Measurements from ENCODE around the gene AGFG2. TPM values are rescaled to one million over a fixed set of nuclear protein-coding genes. Genes with fewer than 3 reads are reported as not detected.
A peak's percentile ranks its signal among the peaks of the same experiment; 100 is the strongest.

AGFG2 gene
- total RNA-seq, 1 donor from 2014 or later, result 6.2 TPM

- H3K36me3 ChIP-seq (ENCODE audit: insufficient read depth, low read length), result peaks cover 16% of the 10 kb centered on the region
- DNase-seq (ENCODE audit: low read depth) (peak; percentile 70), FAIRE-seq (no peak)
- peak overlapping the region; percentile 83 for H3K4me3 ChIP-seq (ENCODE audit: insufficient read depth, low read depth, low read length)
- Mint-ChIP-seq H3K9me3 (ENCODE audit: unreplicated experiment) (no peaks in the 10 kb centered on the region), H3K36me3 (ENCODE audit: low read depth, unreplicated experiment) (peaks cover 3% of the 10 kb centered on the region), H3K4me3 (ENCODE audit: unreplicated experiment) (peak overlapping the region; percentile 92), H3K4me1 (ENCODE audit: low read depth, unreplicated experiment) (peaks cover 18% of the 10 kb centered on the region), H3K27me3 (ENCODE audit: low read depth, unreplicated experiment) (peaks cover 2% of the 10 kb centered on the region), H3K27ac (ENCODE audit: unreplicated experiment) (peak overlapping the region; percentile 92)
- H3K9me3 ChIP-seq (ENCODE audit: insufficient read depth, low read depth, low read length), result no peaks in the 10 kb centered on the region
- peaks cover 6% of the 10 kb centered on the region for H3K27me3 ChIP-seq (ENCODE audit: insufficient read depth, low read length)
- peak overlapping the region; percentile 89 for H3K9ac ChIP-seq (ENCODE audit: low read length)
- peak overlapping the region; percentile 83 for H3K27ac ChIP-seq (ENCODE audit: low read depth, low read length)
- TF ChIP-seq EZH2 (IDR thresholded peaks at IDR 0.05; ENCODE audit: insufficient read depth, low read length) (no peak), CTCF (IDR thresholded peaks at IDR 0.05; ENCODE audit: insufficient read depth, low read depth, low read length) (no peak)
- peaks cover 52% of the 10 kb centered on the region for H4K20me1 ChIP-seq (ENCODE audit: insufficient read depth, low read length)
- H3K4me2 ChIP-seq (ENCODE audit: low read length), result peak overlapping the region; percentile 99
- H3K79me2 ChIP-seq (ENCODE audit: insufficient read depth, low read length), result peaks cover 51% of the 10 kb centered on the region
- no peak overlapping the region for H2AFZ ChIP-seq (ENCODE audit: low read depth, low read length)
- peaks cover 25% of the 10 kb centered on the region for H3K4me1 ChIP-seq (ENCODE audit: insufficient read depth, low read length)
Measured at GRCh38 chr7:100584683-100585510, 45.9 kb downstream of the AGFG2 start.

GRCh38 chr7:100585511-100586265 is 46.7 kb downstream of the AGFG2 start, which contains the start of gene LRCH4:
Gene LRCH4, minus strand, starts transcription at chr7:100586129. Its CDS starts 29 bp downstream, at chr7:100586100.
- peak within 1 kb of the TSS; percentile 87 for H2AFZ ChIP-seq (ENCODE audit: low read depth, low read length)
- DNase-seq (ENCODE audit: low read depth) (no peak), FAIRE-seq (no peak)

More at GRCh38 chr7:100585511-100586265, 46.7 kb downstream of the AGFG2 start, which contains the start of gene LRCH4:
- H3K4me2 ChIP-seq (ENCODE audit: low read length), result peak within 1 kb of the TSS; percentile 99
- Mint-ChIP-seq H3K27ac (ENCODE audit: unreplicated experiment) (peak within 1 kb of the TSS; percentile 92), H3K27me3 (ENCODE audit: low read depth, unreplicated experiment) (peaks cover 9% of the 10 kb centered on the region), H3K9me3 (ENCODE audit: unreplicated experiment) (no peaks in the 10 kb centered on the region), H3K36me3 (ENCODE audit: low read depth, unreplicated experiment) (peaks cover 3% of the 10 kb centered on the region), H3K4me3 (ENCODE audit: unreplicated experiment) (peak within 1 kb of the TSS; percentile 92), H3K4me1 (ENCODE audit: low read depth, unreplicated experiment) (peaks cover 18% of the 10 kb centered on the region)
- peak within 1 kb of the TSS; percentile 89 for H3K9ac ChIP-seq (ENCODE audit: low read length)
- H3K27ac ChIP-seq (ENCODE audit: low read depth, low read length), result peak within 1 kb of the TSS; percentile 83
- peaks cover 44% of the 10 kb centered on the region for H4K20me1 ChIP-seq (ENCODE audit: insufficient read depth, low read length)
- H3K9me3 ChIP-seq (ENCODE audit: insufficient read depth, low read depth, low read length), result no peaks in the 10 kb centered on the region
- H3K27me3 ChIP-seq (ENCODE audit: insufficient read depth, low read length), result peaks cover 7% of the 10 kb centered on the region
- H3K4me3 ChIP-seq (ENCODE audit: insufficient read depth, low read depth, low read length), result peak within 1 kb of the TSS; percentile 83
- H3K4me1 ChIP-seq (ENCODE audit: insufficient read depth, low read length), result peaks cover 28% of the 10 kb centered on the region
- peaks cover 47% of the 10 kb centered on the region for H3K79me2 ChIP-seq (ENCODE audit: insufficient read depth, low read length)
- no peak for TF ChIP-seq CTCF (IDR thresholded peaks at IDR 0.05; ENCODE audit: insufficient read depth, low read depth, low read length)
- H3K36me3 ChIP-seq (ENCODE audit: insufficient read depth, low read length), result peaks cover 10% of the 10 kb centered on the region
